NCI-H1092 (cell line): ENCODE results near the gene RANBP3.
"Not testable (repeated sequence)": the region's sequence is repeated elsewhere in the genome, so short reads cannot be mapped to it uniquely, and the experiment has no call there.

Source experiments
- DNase-seq: peaks from one replicate; lab custom pipeline; 2025; lab: John Stamatoyannopoulos, UW

The RANBP3 gene

GRCh38 chr19:5903056-5903623 is 74.8 kb downstream of the RANBP3 start:
- DNase-seq, result no peak

GRCh38 chr19:5900976-5901375 is 77.0 kb downstream of the RANBP3 start:
- DNase-seq, result no peak

GRCh38 chr19:5899728-5900526 is 78.0 kb downstream of the RANBP3 start:
- no peak for DNase-seq

- DNase-seq, result no peak
Observed at GRCh38 chr19:5897189-5897969, 80.6 kb downstream of the RANBP3 start.

- no peak for DNase-seq
Observed at GRCh38 chr19:5896365-5897076, 81.4 kb downstream of the RANBP3 start.

GRCh38 chr19:5895890-5896289 is 82.0 kb downstream of the RANBP3 start:
- no peak for DNase-seq

GRCh38 chr19:5895409-5895808 is 82.5 kb downstream of the RANBP3 start:
- no peak for DNase-seq

GRCh38 chr19:5894704-5895349 is 83.1 kb downstream of the RANBP3 start:
- no peak for DNase-seq

DNA sequence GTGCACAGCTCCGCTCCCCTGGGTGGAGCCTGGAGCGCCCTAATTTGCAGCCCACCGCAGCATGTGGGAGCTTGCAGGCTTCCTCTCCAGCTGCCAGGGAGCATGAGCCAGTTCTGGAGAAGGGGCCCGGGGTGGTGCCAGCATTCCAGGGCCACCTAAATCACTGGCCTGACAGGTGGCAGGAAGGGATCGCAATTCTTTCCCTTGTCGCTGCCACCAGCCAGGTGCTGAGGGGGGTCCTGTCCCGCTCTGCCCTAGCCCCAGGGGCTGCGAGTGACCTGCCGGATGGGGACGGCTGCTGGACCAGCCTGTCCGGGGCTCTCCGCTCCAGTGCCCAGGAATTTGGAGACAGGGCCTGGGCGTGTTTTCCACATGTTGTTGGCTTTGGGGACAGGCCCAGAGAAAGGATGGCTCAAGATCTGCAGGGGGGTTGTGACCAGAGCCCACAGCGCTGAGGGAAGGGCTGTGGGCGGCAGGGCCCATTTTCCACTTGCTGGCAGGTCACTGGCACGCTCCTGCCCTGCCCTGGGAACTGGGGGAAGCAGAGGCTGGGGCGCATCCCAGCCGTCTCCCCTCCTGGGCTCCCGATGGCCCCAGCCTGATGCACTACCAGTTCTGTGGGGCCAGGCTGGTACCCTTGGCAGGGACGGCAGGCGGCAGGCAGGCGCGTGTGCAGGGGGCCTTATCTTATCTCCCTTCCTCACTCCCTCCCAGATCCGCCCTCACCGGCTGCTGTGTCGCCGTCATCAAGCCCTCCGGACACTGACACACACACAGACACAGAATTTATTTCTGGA is 83.8 kb downstream of the RANBP3 start:
- DNase-seq, result no peak

- DNase-seq, result no peak
Observed at GRCh38 chr19:5893296-5893903, 84.5 kb downstream of the RANBP3 start.

DNA sequence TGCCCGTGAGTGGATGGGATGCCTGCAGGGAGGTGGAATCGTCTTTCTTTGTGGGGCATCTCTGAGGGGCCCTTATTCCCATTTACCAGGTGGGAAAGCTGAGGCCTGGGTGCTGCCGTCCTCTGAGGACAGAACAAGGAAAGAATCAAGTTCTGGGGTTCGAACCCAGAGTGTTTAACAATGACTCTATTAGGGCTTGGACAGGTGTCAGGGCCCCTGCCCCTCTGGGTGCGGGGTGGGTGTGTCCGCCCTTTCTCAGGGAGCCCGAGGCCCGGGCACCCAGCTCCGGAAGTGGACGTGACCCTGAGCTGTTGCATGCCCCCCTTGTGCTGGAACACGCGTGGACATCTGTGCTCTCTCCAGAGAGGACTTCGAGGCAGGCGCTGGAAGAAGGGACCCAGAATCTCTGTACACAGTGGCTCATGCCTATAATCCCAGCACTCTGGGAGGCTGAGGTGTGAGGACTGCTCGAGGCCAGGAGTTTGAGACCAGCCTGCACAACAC is 85.1 kb downstream of the RANBP3 start:
- no peak for DNase-seq

- no peak for DNase-seq
Observed at GRCh38 chr19:5891938-5892771, 85.8 kb downstream of the RANBP3 start.

- DNase-seq, result no peak
Observed at GRCh38 chr19:5891572-5891937, 86.4 kb downstream of the RANBP3 start.

DNA sequence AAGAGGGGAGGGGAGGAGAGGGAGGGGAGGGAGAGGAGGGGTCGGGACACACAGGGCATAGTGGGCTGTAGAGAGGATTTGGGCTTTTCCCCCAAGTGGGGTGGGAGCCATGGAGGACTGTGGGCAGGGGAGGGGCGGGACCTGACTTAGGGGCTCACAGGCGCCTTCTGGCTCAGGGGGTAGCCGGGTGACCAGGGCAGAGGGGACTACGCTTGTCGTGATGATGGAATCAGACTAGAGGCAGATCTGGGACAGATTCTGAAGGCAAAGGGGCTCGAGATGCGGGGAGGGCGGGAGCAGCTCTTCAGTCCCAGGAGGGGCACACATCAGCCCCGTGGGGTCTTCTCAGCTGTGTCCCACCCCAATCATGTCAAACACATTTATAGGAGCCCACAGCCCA is 87.8 kb downstream of the RANBP3 start:
- DNase-seq, result no peak

- no peak for DNase-seq
Observed at GRCh38 chr19:5889288-5889971, 88.5 kb downstream of the RANBP3 start.

GRCh38 chr19:5884065-5884811 is 93.7 kb downstream of the RANBP3 start:
- not testable (repeated sequence) for DNase-seq

DNA sequence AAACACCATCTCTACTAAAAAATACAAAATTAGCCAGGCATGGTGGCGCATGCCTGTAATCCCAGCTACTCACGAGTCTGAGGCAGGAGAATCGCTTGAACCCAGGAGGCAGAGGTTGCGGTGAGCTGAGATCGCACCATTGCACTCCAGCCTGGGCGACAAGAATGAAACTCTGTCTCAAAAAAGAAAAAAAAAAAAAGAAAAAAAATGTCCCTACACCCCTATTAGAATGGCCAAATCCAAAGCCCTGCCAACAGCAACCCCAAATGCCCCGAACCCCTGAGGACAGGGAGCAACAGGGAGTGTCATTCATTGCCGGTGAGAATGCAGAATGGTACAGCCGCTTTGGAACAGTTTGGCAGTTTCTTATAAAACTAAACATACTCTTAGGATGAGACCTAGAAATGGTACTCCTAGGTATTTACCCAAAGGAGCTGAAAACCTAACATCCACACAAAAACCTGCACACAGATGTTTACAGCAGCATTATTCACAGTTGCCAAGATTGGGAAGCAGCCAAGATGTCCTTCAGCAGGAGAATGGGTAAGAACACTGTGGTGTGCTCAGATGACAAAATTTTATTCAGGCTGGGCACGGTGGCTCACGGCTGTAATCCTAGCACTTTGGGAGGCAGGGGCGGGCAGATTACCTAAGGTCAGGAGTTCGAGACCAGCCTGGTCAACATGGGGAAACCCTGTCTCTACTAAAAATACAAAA is 94.6 kb downstream of the RANBP3 start:
- not testable (repeated sequence) for DNase-seq
